Mammary epithelial cell (primary cell): ENCODE data around the gene CPNE5.

Source experiments
- CTCF ChIP-seq, 2 donors: IDR thresholded peaks in 1 of 2; conservative IDR thresholded peaks in 1 of 2; 2 replicates each; pipeline ENCODE4 v1.5.1; 2011 to 2012; ENCODE audit warnings: inconsistent platforms in 2 of 2, low read length in 2 of 2, mild to moderate bottlenecking in 2 of 2, control low read depth in 1 of 2, low read depth in 1 of 2; ENCODE audit not compliant: insufficient read depth in 1 of 2; ENCODE audit errors: extremely low read depth in 1 of 2
- EZH2 ChIP-seq: IDR thresholded peaks from 2 replicates; pipeline ENCODE4 v1.6.1; 2012; ENCODE audit warnings: low read length, inconsistent platforms, borderline replicate concordance

GRCh38 chr6:36755435-36756348, 83.6 kb downstream of the CPNE5 start:
- TF ChIP-seq CTCF (conservative IDR thresholded peaks at IDR 0.05 in 1 of 2, IDR thresholded peaks at IDR 0.05 in 1 of 2; ENCODE audit: extremely low read depth in 1 of 2, insufficient read depth in 1 of 2, low read depth in 1 of 2, low read length in 2 of 2) (no peak), EZH2 (no peak)
